CD14-positive monocyte (primary cell): ENCODE results near the gene TCF4. TPM values are rescaled to one million over a fixed set of nuclear protein-coding genes. Genes with fewer than 3 reads are reported as not detected.

Experiments used
- DNase-seq, 3 donors: peaks; one replicate each; pipeline ENCODE4 v3.0.0-alpha.2; 2011 to 2022
- H2AFZ ChIP-seq: 2 replicates; pipeline ENCODE4 v1.6.0; 2012; ENCODE audit warnings: mild to moderate bottlenecking, low read depth, low read length, inconsistent platforms; ENCODE audit not compliant: insufficient read depth, poor library complexity, severe bottlenecking
- H3K27ac ChIP-seq, 2 donors: 1 replicate in 1 of 2; 2 replicates in 1 of 2; pipeline ENCODE4 v1.5.1; 2012 to 2013; ENCODE audit warnings: low read length in 2 of 2, control low read depth in 1 of 2, inconsistent platforms in 1 of 2, low read depth in 1 of 2, mild to moderate bottlenecking in 1 of 2
- H3K27me3 ChIP-seq, 2 donors: one replicate each; pipeline versions ENCODE4 v1.6.0 to v1.6.1; 2011 to 2013; ENCODE audit warnings: low read length in 2 of 2; ENCODE audit not compliant: control insufficient read depth in 2 of 2, insufficient read depth in 2 of 2
- H3K36me3 ChIP-seq, 2 donors: replicated peaks in 1 of 2; 1 replicate in 1 of 2; 2 replicates in 1 of 2; pipeline versions ENCODE4 v1.5.1 to v1.6.1; 2012 to 2013; ENCODE audit warnings: low read length in 2 of 2, control low read depth in 1 of 2, inconsistent platforms in 1 of 2, mild to moderate bottlenecking in 1 of 2; ENCODE audit not compliant: insufficient read depth in 2 of 2, control insufficient read depth in 1 of 2
- H3K4me1 ChIP-seq, 2 donors: 1 replicate in 1 of 2; 2 replicates in 1 of 2; pipeline versions ENCODE4 v1.5.1 to v1.6.1; 2012 to 2013; ENCODE audit warnings: low read length in 2 of 2, control low read depth in 1 of 2, inconsistent platforms in 1 of 2, mild to moderate bottlenecking in 1 of 2, moderate library complexity in 1 of 2; ENCODE audit not compliant: insufficient read depth in 2 of 2, control insufficient read depth in 1 of 2
- H3K4me2 ChIP-seq: replicated peaks from 2 replicates; pipeline ENCODE3; 2012; ENCODE audit warnings: low read length, moderate library complexity, mild to moderate bottlenecking; ENCODE audit not compliant: poor library complexity, severe bottlenecking; ENCODE audit errors: extremely low read depth
- H3K4me3 ChIP-seq, 3 experiments: fragments of 200-600 bp in 1 of 3; sonication (generic) in 1 of 3; replicated peaks in 1 of 3; 1 replicate in 2 of 3; 2 replicates in 1 of 3; pipeline ENCODE4 v1.5.1; 2011 to 2013; ENCODE audit warnings: low read length in 3 of 3, mild to moderate bottlenecking in 3 of 3, control low read depth in 2 of 3, low read depth in 2 of 3, inconsistent platforms in 1 of 3, moderate library complexity in 1 of 3
- H3K79me2 ChIP-seq: 2 replicates; pipeline ENCODE4 v1.6.0; 2012; ENCODE audit warnings: mild to moderate bottlenecking, control low read depth, inconsistent platforms, low read length, moderate library complexity; ENCODE audit not compliant: insufficient read depth
- H3K9ac ChIP-seq: 2 replicates; pipeline ENCODE4 v1.6.0; 2017; ENCODE audit warnings: low read length, mild to moderate bottlenecking; ENCODE audit not compliant: insufficient read depth, poor library complexity, severe bottlenecking
- H3K9me3 ChIP-seq, 2 donors: replicated peaks in 1 of 2; 1 replicate in 1 of 2; 2 replicates in 1 of 2; pipeline versions ENCODE4 v1.5.1 to v1.6.1; 2012 to 2013; ENCODE audit warnings: low read length in 2 of 2, control low read depth in 1 of 2; ENCODE audit not compliant: control insufficient read depth in 1 of 2, insufficient read depth in 1 of 2
- H4K20me1 ChIP-seq: 2 replicates; pipeline ENCODE4 v1.6.0; 2012; ENCODE audit warnings: mild to moderate bottlenecking, low read length, control low read depth, moderate library complexity; ENCODE audit not compliant: insufficient read depth
- H3K27ac Mint-ChIP-seq, 7 donors: one replicate each; pipeline ENCODE4 v1.8.0; 2020; ENCODE audit warnings: mild to moderate bottlenecking in 7 of 7, mixed read lengths in 7 of 7, moderate library complexity in 6 of 7, inconsistent platforms in 2 of 7
- H3K27me3 Mint-ChIP-seq, 3 donors: one replicate each; pipeline ENCODE4 v1.8.0; 2021 to 2022; ENCODE audit warnings: low read depth in 3 of 3, mild to moderate bottlenecking in 3 of 3, mixed read lengths in 3 of 3, moderate library complexity in 3 of 3, inconsistent platforms in 1 of 3
- H3K36me3 Mint-ChIP-seq, 2 donors: one replicate each; pipeline ENCODE4 v1.8.0; 2020; ENCODE audit warnings: mixed read lengths in 2 of 2, inconsistent platforms in 1 of 2, mild to moderate bottlenecking in 1 of 2
- H3K4me1 Mint-ChIP-seq: one replicate; pipeline ENCODE4 v1.8.0; 2020; ENCODE audit warnings: mild to moderate bottlenecking, mixed read lengths
- H3K4me3 Mint-ChIP-seq, 2 donors: one replicate each; pipeline ENCODE4 v1.8.0; 2020; ENCODE audit warnings: mild to moderate bottlenecking in 2 of 2, mixed read lengths in 2 of 2, moderate library complexity in 1 of 2
- H3K9me3 Mint-ChIP-seq, 7 donors: one replicate each; pipeline ENCODE4 v1.8.0; 2020 to 2022; ENCODE audit warnings: mixed read lengths in 7 of 7, mild to moderate bottlenecking in 6 of 7, moderate library complexity in 6 of 7, inconsistent platforms in 2 of 7
- CTCF ChIP-seq: fragments of 200-600 bp; IDR thresholded peaks from one replicate; pipeline ENCODE4 v1.8.0; 2022; ENCODE audit warnings: antibody characterized with exemption, mild to moderate bottlenecking
- WGBS: methylation state at CpG from one replicate; pipeline ENCODE4 v1.1.5; 2013; ENCODE audit warnings: missing lambda C conversion rate; ENCODE audit not compliant: insufficient coverage; 5-methylcytosine and 5-hydroxymethylcytosine counted together
- intact Hi-C, 2 donors: fragments of 100-400 bp; cut with micrococcal nuclease; formaldehyde crosslinking; loops; one replicate each; pipeline versions ENCODE4 v1.15.0 to v1.15.1; 2023
- polyA plus RNA-seq, 3 donors: library from polyadenylated mRNA; depleted of rRNA in 1 of 3; unstranded in 2 of 3; stranded (reverse) in 1 of 3; fragments of 300-500 nt in 2 of 3; fragments of >200 nt in 1 of 3; fragmentation: Illumina TruSeq in 2 of 3; gene quantifications; 1 replicate in 2 of 3; 2 replicates in 1 of 3; pipeline ENCODE4 v1.2.3, GENCODE V29; 2012 to 2021

TCF4 gene
- polyA plus RNA-seq, 3 donors: 5.9 to 12.9 (median 10.7) TPM

GRCh38 chr18:55328301-55328700 lies 259.7 kb downstream of the TCF4 start:
- no peaks in the 10 kb centered on the region for H4K20me1 ChIP-seq
- no peaks in the 10 kb centered on the region for H3K9me3 ChIP-seq
- Mint-ChIP-seq H3K9me3 (no peaks in the 10 kb centered on the region), H3K36me3 (no peaks in the 10 kb centered on the region), H3K4me1 (peaks cover 31% of the 10 kb centered on the region), H3K4me3 (no peak overlapping the region), H3K27me3 (peaks cover 0 to 5% (median 0%) of the 10 kb centered on the region in 3 donors), H3K27ac (peak overlapping the region; percentile 22 to 77 (median 68))
- intact Hi-C loops: loop anchor here in 1 of 2 donors (10.0 kb wide), 1 partner anchor 1326 kb away; the partner anchor contains the start of gene WDR7
- no peaks in the 10 kb centered on the region for H3K79me2 ChIP-seq
- H3K9ac ChIP-seq: no peak overlapping the region
- no peaks in the 10 kb centered on the region for H3K36me3 ChIP-seq
- peak; percentile 39 to 72 (median 66) for DNase-seq
- H3K27me3 ChIP-seq: no peaks in the 10 kb centered on the region
- no peak for TF ChIP-seq CTCF
- WGBS: 0% methylated on average over 2 of the region's 4 CpGs
- H3K4me1 ChIP-seq: peaks cover 23 to 29% of the 10 kb centered on the region in 2 donors
- H3K4me3 ChIP-seq: peak overlapping the region in 1 of 3 experiments; percentile 16
- H2AFZ ChIP-seq: no peak overlapping the region
- H3K27ac ChIP-seq: peak overlapping the region in 1 of 2 donors; percentile 58
- peak overlapping the region; percentile 35 for H3K4me2 ChIP-seq

GRCh38 chr18:55327454-55327853 lies 260.5 kb downstream of the TCF4 start:
- no peak overlapping the region for H3K9ac ChIP-seq
- no peak for DNase-seq
- Mint-ChIP-seq H3K9me3 (no peaks in the 10 kb centered on the region), H3K4me1 (peaks cover 38% of the 10 kb centered on the region), H3K27ac (peak overlapping the region in 1 of 7 donors; percentile 32), H3K27me3 (peaks cover 0 to 5% (median 0%) of the 10 kb centered on the region in 3 donors), H3K36me3 (no peaks in the 10 kb centered on the region), H3K4me3 (no peak overlapping the region)
- H3K36me3 ChIP-seq: no peaks in the 10 kb centered on the region
- no peaks in the 10 kb centered on the region for H4K20me1 ChIP-seq
- H3K4me2 ChIP-seq: no peak overlapping the region
- no peaks in the 10 kb centered on the region for H3K79me2 ChIP-seq
- H3K4me1 ChIP-seq: peaks cover 29 to 36% of the 10 kb centered on the region in 2 donors
- H3K4me3 ChIP-seq: no peak overlapping the region
- no peaks in the 10 kb centered on the region for H3K9me3 ChIP-seq
- no peaks in the 10 kb centered on the region for H3K27me3 ChIP-seq
- TF ChIP-seq CTCF: no peak
- H3K27ac ChIP-seq: no peak overlapping the region
- intact Hi-C loops: loop anchor here in 1 of 2 donors (10.0 kb wide), 1 partner anchor 1327 kb away; the partner anchor contains the start of gene WDR7
- no CpG with 5 or more reads among the region's 1 CpG for WGBS
- no peak overlapping the region for H2AFZ ChIP-seq
